CD4-positive, alpha-beta memory T cell (primary cell): ENCODE results near the gene KMT2B. TPM values are rescaled to one million over a fixed set of nuclear protein-coding genes. Genes with fewer than 3 reads are reported as not detected.
"Not testable (repeated sequence)": the region's sequence is repeated elsewhere in the genome, so short reads cannot be mapped to it uniquely, and the experiment has no call there.

ENCODE experiments used
- CTCF ChIA-PET: fragments of 350-600 bp; sonication (Branson Sonifier 250); formaldehyde crosslinking; loops from one replicate; lab custom pipeline; 2021; ENCODE audit warnings: inconsistent platforms; ENCODE audit not compliant: partially characterized antibody; lab: Charles Lee
- POLR2A ChIA-PET: fragments of 350-600 bp; sonication (Branson Sonifier 250); formaldehyde crosslinking; loops from one replicate; lab custom pipeline; 2021; ENCODE audit not compliant: partially characterized antibody; lab: Charles Lee
- DNase-seq, 5 donors: peaks; one replicate each; pipeline versions ENCODE4 v3.0.0 to v3.0.0-alpha.2; 2020 to 2022; ENCODE audit warnings: mixed read lengths in 1 of 5
- H3K27ac ChIP-seq: one replicate; pipeline ENCODE4 v1.7.0; 2013; ENCODE audit warnings: low read depth, low read length
- H3K27me3 ChIP-seq: 2 replicates; pipeline ENCODE4 v1.7.0; 2013; ENCODE audit warnings: mild to moderate bottlenecking, low read length, moderate library complexity; ENCODE audit not compliant: insufficient read depth
- H3K36me3 ChIP-seq: 2 replicates; pipeline ENCODE4 v1.7.0; 2013; ENCODE audit warnings: mild to moderate bottlenecking, low read length, moderate library complexity; ENCODE audit not compliant: insufficient read depth
- H3K4me1 ChIP-seq: 2 replicates; pipeline ENCODE4 v1.7.0; 2013; ENCODE audit warnings: mild to moderate bottlenecking, low read length, moderate library complexity; ENCODE audit not compliant: insufficient read depth
- H3K4me3 ChIP-seq, 2 donors: one replicate each; pipeline ENCODE4 v1.7.0; 2013; ENCODE audit warnings: low read length in 2 of 2, mild to moderate bottlenecking in 1 of 2
- H3K9me3 ChIP-seq, 2 donors: one replicate each; pipeline ENCODE4 v1.7.0; 2013; ENCODE audit warnings: low read length in 2 of 2, control low read depth in 1 of 2; ENCODE audit not compliant: control insufficient read depth in 1 of 2
- H3K27ac Mint-ChIP-seq, 7 donors: one replicate each; pipeline ENCODE4 v1.8.0; 2020 to 2021; ENCODE audit warnings: mixed read lengths in 7 of 7, mild to moderate bottlenecking in 6 of 7, inconsistent platforms in 3 of 7, moderate library complexity in 3 of 7
- H3K27me3 Mint-ChIP-seq, 2 donors: one replicate each; pipeline ENCODE4 v1.8.0; 2020 to 2021; ENCODE audit warnings: mixed read lengths in 2 of 2
- H3K36me3 Mint-ChIP-seq, 2 donors: one replicate each; pipeline ENCODE4 v1.8.0; 2020 to 2021; ENCODE audit warnings: mixed read lengths in 2 of 2, inconsistent platforms in 1 of 2, mild to moderate bottlenecking in 1 of 2
- H3K4me1 Mint-ChIP-seq, 4 donors: one replicate each; pipeline ENCODE4 v1.8.0; 2020 to 2021; ENCODE audit warnings: mixed read lengths in 4 of 4, mild to moderate bottlenecking in 1 of 4
- H3K4me3 Mint-ChIP-seq, 8 donors: one replicate each; pipeline ENCODE4 v1.8.0; 2020 to 2021; ENCODE audit warnings: mixed read lengths in 8 of 8, mild to moderate bottlenecking in 7 of 8, moderate library complexity in 6 of 8, inconsistent platforms in 3 of 8
- H3K9me3 Mint-ChIP-seq, 8 donors: one replicate each; pipeline ENCODE4 v1.8.0; 2020 to 2021; ENCODE audit warnings: mixed read lengths in 8 of 8, mild to moderate bottlenecking in 5 of 8, inconsistent platforms in 3 of 8, moderate library complexity in 1 of 8
- intact Hi-C: fragments of 100-400 bp; cut with micrococcal nuclease; formaldehyde crosslinking; loops from one replicate; pipeline ENCODE4 v1.15.1; 2023
- polyA plus RNA-seq, 2 donors: library from polyadenylated mRNA; unstranded; fragments of 300-500 nt; fragmentation: Illumina TruSeq; gene quantifications; one replicate each; pipeline ENCODE4 v1.2.3, GENCODE V29; 2021
- total RNA-seq, 2 experiments: library from RNA; stranded (reverse); gene quantifications; one replicate each; pipeline ENCODE4 v1.2.3, GENCODE V29; 2021

The KMT2B gene
- total and polyA plus RNA-seq, 4 experiments from 2014 or later, result 2.8 to 84.3 (median 83.4) TPM; not detected in 1

GRCh38 chr19:35767288-35768081 is 49.7 kb downstream of the KMT2B start:
- H3K36me3 ChIP-seq, result peaks cover 13% of the 10 kb centered on the region
- H3K4me3 Mint-ChIP-seq, result no peak overlapping the region
- ChIA-PET CTCF (no interaction called here), POLR2A (no interaction called here)
- no peak overlapping the region for H3K4me3 ChIP-seq
- DNase-seq, result peak in 1 of 5 donors; percentile 35
- H3K27me3 Mint-ChIP-seq, result no peaks in the 10 kb centered on the region
- intact Hi-C loops, result no loop called here
- H3K4me1 ChIP-seq, result no peaks in the 10 kb centered on the region
- no peak overlapping the region for H3K27ac ChIP-seq
- H3K9me3 ChIP-seq, result no peaks in the 10 kb centered on the region
- peaks cover 4 to 27% of the 10 kb centered on the region in 2 donors for H3K36me3 Mint-ChIP-seq
- H3K27me3 ChIP-seq, result no peaks in the 10 kb centered on the region
- peaks cover 0 to 2% (median 0%) of the 10 kb centered on the region in 8 donors for H3K9me3 Mint-ChIP-seq
- peaks cover 0 to 3% (median under 1%) of the 10 kb centered on the region in 4 donors for H3K4me1 Mint-ChIP-seq
- no peak overlapping the region for H3K27ac Mint-ChIP-seq

- Histone ChIP-seq H3K4me3 (no peak overlapping the region), H3K27ac (no peak overlapping the region), H3K36me3 (peaks cover 13% of the 10 kb centered on the region), H3K4me1 (no peaks in the 10 kb centered on the region), H3K9me3 (no peaks in the 10 kb centered on the region), H3K27me3 (no peaks in the 10 kb centered on the region)
- Mint-ChIP-seq H3K4me3 (no peak overlapping the region), H3K36me3 (peaks cover 4 to 27% of the 10 kb centered on the region in 2 donors), H3K27me3 (no peaks in the 10 kb centered on the region), H3K4me1 (peaks cover 0 to 3% (median 2%) of the 10 kb centered on the region in 4 donors), H3K27ac (no peak overlapping the region), H3K9me3 (peaks cover 0 to 2% (median 0%) of the 10 kb centered on the region in 8 donors)
- ChIA-PET POLR2A (no interaction called here), CTCF (no interaction called here)
- intact Hi-C loops, result no loop called here
- no peak for DNase-seq
These were observed 50.2 kb downstream of the KMT2B start for GRCh38 chr19:35768082-35768421.

GRCh38 chr19:35772362-35772761 is 54.6 kb downstream of the KMT2B start:
- Mint-ChIP-seq H3K36me3 (peaks cover 0 to 16% of the 10 kb centered on the region in 2 donors), H3K4me1 (peaks cover 12 to 31% (median 22%) of the 10 kb centered on the region in 4 donors)
- CTCF ChIA-PET, intact Hi-C loops, H3K9me3 Mint-ChIP-seq, H3K4me3 Mint-ChIP-seq, H3K27ac ChIP-seq, H3K27me3 Mint-ChIP-seq, H3K27ac Mint-ChIP-seq, H3K4me3 ChIP-seq, H3K36me3 ChIP-seq, H3K9me3 ChIP-seq, H3K27me3 ChIP-seq, DNase-seq: not testable (repeated sequence)
- H3K4me1 ChIP-seq, result peaks cover 15% of the 10 kb centered on the region
- POLR2A ChIA-PET, result interaction anchor here (1.0 to 1.2 kb wide), 2 partner anchors 12 to 28 kb away, joined by 3 read pairs; no protein-coding TSS in a partner anchor

GRCh38 chr19:35773020-35773806 is 55.4 kb downstream of the KMT2B start:
- H3K9me3 ChIP-seq, result no peaks in the 10 kb centered on the region
- peak in 1 of 5 donors; percentile 20 for DNase-seq
- H3K27ac ChIP-seq, result no peak overlapping the region
- Mint-ChIP-seq H3K27ac (no peak overlapping the region), H3K4me1 (peaks cover 12 to 37% (median 22%) of the 10 kb centered on the region in 4 donors), H3K9me3 (peaks cover 0 to 2% (median 0%) of the 10 kb centered on the region in 8 donors), H3K4me3 (peak overlapping the region in 1 of 8 donors; percentile 46), H3K27me3 (no peaks in the 10 kb centered on the region), H3K36me3 (peaks cover 0 to 14% of the 10 kb centered on the region in 2 donors)
- ChIA-PET POLR2A (interaction anchor here (1.0 to 1.2 kb wide), 2 partner anchors 13 to 29 kb away, joined by 3 read pairs; no protein-coding TSS in a partner anchor), CTCF (interaction anchor here (1.4 kb wide), 1 partner anchor 25 kb away, joined by 4 read pairs; the partner anchor contains the start of gene LIN37)
- intact Hi-C loops, result no loop called here
- peaks cover 4% of the 10 kb centered on the region for H3K36me3 ChIP-seq
- H3K27me3 ChIP-seq, result no peaks in the 10 kb centered on the region
- peaks cover 15% of the 10 kb centered on the region for H3K4me1 ChIP-seq
- no peak overlapping the region for H3K4me3 ChIP-seq

- ChIA-PET CTCF (interaction anchor here (1.4 kb wide), 1 partner anchor 26 kb away, joined by 4 read pairs; the partner anchor contains the start of gene LIN37), POLR2A (no interaction called here)
- Mint-ChIP-seq H3K27me3 (no peaks in the 10 kb centered on the region), H3K4me1 (peaks cover 12 to 37% (median 20%) of the 10 kb centered on the region in 4 donors), H3K27ac (peak overlapping the region in 3 of 7 donors; percentile 40 to 87 (median 46)), H3K9me3 (no peaks in the 10 kb centered on the region), H3K4me3 (peak overlapping the region; percentile 79 to 95 (median 87)), H3K36me3 (peaks cover 0 to 7% of the 10 kb centered on the region in 2 donors)
- no peaks in the 10 kb centered on the region for H3K27me3 ChIP-seq
- H3K27ac ChIP-seq, result no peak overlapping the region
- peak overlapping the region; percentile 21 to 65 for H3K4me3 ChIP-seq
- no peaks in the 10 kb centered on the region for H3K9me3 ChIP-seq
- H3K36me3 ChIP-seq, result no peaks in the 10 kb centered on the region
- intact Hi-C loops, result loop anchor here (1.0 to 2.0 kb wide), 5 partner anchors 16 to 81 kb away; partner anchors contain the start of genes LIN37, PROSER3, PSENEN and U2AF1L4
- peak in 1 of 5 donors; percentile 24 for DNase-seq
- H3K4me1 ChIP-seq, result peaks cover 15% of the 10 kb centered on the region
These were observed 56.7 kb downstream of the KMT2B start for GRCh38 chr19:35774274-35775045.

GRCh38 chr19:35775046-35775297 is 57.2 kb downstream of the KMT2B start:
- DNase-seq, result no peak
- Mint-ChIP-seq H3K27ac (peak overlapping the region in 4 of 7 donors; percentile 13 to 87 (median 60)), H3K4me3 (peak overlapping the region; percentile 79 to 95 (median 87)), H3K4me1 (peaks cover 12 to 37% (median 20%) of the 10 kb centered on the region in 4 donors), H3K9me3 (no peaks in the 10 kb centered on the region), H3K27me3 (no peaks in the 10 kb centered on the region), H3K36me3 (peaks cover 0 to 11% of the 10 kb centered on the region in 2 donors)
- Histone ChIP-seq H3K4me1 (peaks cover 15% of the 10 kb centered on the region), H3K27me3 (no peaks in the 10 kb centered on the region), H3K9me3 (no peaks in the 10 kb centered on the region), H3K27ac (no peak overlapping the region), H3K4me3 (peak overlapping the region; percentile 21 to 65), H3K36me3 (no peaks in the 10 kb centered on the region)
- CTCF ChIA-PET, result no interaction called here
- POLR2A ChIA-PET, result no interaction called here
- intact Hi-C loops, result loop anchor here (1.0 to 2.0 kb wide), 5 partner anchors 17 to 82 kb away; partner anchors contain the start of genes LIN37, PROSER3, PSENEN and U2AF1L4
